GM19395 (cell line): ENCODE results near the gene FOXL1.

Experiments used
- ATAC-seq: cut with Tn5 transposase; IDR thresholded peaks from one replicate; pipeline ENCODE4 v1.9.1; 2021; ENCODE audit warnings: mild to moderate bottlenecking, moderate library complexity; ENCODE audit not compliant: unreplicated experiment

The FOXL1 gene

DNA sequence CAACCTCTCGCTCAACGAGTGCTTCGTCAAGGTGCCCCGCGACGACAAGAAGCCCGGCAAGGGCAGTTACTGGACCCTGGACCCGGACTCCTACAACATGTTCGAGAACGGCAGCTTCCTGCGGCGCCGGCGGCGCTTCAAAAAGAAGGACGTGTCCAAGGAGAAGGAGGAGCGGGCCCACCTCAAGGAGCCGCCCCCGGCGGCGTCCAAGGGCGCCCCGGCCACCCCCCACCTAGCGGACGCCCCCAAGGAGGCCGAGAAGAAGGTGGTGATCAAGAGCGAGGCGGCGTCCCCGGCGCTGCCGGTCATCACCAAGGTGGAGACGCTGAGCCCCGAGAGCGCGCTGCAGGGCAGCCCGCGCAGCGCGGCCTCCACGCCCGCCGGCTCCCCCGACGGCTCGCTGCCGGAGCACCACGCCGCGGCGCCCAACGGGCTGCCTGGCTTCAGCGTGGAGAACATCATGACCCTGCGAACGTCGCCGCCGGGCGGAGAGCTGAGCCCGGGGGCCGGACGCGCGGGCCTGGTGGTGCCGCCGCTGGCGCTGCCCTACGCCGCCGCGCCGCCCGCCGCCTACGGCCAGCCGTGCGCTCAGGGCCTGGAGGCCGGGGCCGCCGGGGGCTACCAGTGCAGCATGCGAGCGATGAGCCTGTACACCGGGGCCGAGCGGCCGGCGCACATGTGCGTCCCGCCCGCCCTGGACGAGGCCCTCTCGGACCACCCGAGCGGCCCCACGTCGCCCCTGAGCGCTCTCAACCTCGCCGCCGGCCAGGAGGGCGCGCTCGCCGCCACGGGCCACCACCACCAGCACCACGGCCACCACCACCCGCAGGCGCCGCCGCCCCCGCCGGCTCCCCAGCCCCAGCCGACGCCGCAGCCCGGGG lies 10.4 kb upstream of the FOXL1 start:
- ATAC-seq = no peak

DNA sequence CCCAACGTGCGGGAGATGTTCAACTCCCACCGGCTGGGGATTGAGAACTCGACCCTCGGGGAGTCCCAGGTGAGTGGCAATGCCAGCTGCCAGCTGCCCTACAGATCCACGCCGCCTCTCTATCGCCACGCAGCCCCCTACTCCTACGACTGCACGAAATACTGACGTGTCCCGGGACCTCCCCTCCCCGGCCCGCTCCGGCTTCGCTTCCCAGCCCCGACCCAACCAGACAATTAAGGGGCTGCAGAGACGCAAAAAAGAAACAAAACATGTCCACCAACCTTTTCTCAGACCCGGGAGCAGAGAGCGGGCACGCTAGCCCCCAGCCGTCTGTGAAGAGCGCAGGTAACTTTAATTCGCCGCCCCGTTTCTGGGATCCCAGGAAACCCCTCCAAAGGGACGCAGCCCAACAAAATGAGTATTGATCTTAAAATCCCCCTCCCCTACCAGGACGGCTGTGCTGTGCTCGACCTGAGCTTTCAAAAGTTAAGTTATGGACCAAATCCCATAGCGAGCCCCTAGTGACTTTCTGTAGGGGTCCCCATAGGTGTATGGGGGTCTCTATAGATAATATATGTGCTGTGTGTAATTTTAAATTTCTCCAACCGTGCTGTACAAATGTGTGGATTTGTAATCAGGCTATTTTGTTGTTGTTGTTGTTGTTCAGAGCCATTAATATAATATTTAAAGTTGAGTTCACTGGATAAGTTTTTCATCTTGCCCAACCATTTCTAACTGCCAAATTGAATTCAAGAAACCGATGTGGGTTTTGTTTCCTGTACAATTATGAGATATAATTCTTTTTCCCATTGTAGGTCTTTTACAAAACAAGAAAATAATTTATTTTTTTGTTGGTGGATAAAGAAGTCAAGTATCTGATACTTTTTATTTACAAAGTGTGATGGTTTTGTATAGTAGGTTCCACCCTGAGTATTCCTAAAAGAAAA lies 9.4 kb upstream of the FOXL1 start:
- ATAC-seq = no peak

DNA sequence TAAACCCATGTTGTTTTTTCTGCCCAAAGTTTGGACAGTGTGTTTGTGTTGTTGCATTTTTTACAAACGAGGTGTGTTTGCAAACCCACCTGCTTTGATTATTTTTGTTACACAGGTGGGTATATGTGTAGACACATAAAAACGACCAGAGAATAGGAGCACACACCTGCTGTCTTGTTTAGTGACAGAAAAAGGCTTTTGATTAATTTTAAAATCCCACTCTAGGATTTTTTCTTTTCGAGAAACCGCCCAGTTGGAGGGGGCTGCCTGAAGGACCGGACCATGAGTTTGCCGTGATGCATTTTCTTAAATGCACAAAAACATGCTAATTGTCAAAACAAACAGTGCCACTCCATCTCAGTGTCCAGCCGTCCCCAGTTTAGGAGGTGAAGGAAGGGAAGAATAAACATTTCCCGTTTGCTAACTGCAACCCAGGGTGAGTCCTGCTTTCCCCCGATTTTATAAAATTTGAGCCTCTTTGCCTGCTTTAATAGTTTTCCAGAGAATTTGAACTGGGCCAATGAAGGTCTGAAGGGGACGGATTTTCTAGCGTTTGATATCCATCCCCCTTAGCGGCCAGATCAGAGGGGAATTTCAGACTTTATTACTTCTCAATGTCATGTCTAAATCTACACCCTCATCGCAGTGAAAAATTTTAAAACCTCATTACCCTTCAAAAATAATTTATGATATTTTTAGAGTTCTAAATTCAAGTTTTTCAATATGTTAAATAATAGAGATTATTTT lies 8.5 kb upstream of the FOXL1 start:
- no peak for ATAC-seq

DNA sequence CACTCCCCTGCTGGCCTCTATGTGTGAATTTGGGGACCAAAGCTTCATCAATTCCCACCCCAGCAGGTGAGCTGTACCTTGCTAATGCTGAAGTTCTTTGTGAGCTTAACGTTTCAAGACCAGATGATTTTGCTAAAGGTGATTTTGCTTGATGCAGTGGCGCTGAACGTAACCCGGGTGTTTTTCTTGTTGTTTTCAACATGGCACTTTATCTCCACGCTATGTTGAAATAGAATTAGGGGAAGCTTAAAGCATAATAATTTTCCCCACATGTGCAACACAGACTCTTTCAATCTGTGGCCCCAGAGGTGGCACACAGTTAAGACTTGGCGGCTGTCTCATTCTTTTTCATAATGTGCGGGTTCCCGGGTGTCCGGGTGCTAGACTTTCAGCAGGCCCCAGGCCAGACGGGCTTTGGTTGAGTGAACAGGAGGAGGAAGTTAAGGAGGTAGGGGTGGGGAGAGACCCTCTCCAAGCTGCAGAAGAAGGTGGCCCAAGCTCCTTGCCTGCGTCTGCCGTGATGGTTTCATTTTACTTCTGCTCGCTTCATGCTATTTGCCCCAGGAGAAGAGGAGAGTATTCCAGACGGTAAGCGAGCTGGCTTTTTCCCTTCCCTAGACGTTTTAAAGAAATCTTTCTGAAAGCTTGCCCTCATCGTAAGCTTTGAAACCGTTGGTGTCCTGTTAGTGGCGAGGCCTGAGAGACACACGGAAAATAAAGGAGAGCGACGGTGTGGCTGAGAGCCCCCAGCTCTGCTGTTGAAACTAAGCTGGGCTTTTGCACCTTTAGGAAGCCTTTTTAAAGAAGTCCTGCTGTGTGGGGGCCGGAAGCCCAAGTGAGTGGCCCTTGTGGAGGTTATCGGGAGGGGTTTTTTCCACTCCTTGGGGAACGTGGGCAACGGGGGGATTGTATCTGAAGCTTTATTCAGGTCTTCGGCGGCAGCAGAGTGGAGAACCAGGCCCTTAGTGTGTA lies 7.5 kb upstream of the FOXL1 start:
- no peak for ATAC-seq

DNA sequence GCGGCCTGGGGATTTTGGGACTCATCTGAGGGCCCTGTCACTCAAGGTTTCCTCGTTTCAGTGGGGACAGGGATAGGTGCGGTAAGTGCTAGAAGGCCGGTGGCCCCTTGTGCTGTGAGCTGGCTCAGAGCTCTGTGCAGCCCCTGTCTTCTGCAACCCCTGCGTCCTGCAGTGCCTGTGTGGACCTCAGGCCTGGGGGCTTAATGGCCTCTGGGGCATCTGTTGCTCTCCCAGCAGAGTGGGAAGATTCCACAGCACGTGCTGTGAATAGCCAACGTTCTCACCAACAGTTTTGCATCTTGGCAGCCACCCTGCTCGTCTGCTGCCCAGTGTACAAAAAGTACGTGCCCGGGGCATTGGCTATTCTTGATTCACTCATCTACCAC lies 6.8 kb upstream of the FOXL1 start:
- no peak for ATAC-seq

DNA sequence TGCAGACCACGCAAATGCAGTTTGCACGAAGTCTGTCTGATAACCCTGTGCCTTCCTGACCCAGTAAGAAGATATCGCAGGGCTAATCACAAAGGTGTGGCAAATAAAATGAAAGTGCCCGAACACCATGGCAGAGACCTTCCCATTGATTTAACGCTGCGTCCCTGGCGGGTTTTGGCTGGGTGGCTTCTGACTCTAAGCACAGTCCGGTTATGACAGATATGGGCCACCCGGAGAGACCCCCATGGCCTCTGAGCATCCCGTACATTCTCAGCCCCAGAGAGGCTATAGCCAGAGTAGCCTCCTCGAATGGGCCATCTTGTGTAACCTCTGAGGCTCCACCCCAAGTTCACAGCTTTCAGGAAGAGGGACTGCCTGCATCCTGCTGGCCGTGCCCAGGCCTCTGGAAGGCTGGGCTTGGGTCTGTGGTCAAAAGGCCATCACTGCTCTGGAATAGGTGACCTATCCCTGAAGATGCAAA lies 6.3 kb upstream of the FOXL1 start:
- no peak for ATAC-seq

DNA sequence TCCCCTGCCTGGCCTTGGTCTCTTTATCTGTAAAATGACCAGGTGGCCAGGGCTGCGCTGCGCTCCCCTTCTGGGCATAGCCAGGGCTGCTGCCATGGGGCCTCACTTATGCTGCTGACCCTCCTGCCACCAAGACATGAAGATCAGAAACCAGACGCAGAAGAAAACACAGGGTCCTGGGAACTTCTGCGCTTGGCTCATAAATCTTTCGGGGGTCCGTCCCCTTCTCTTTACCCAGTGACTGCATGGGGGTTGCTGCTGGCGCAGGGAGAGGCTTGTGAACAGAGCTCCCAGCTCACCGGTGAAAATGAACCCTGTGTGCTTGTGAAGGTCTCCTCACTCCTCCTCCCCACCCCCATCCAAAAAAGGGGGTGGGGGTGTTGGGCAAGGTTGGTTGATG lies 5.7 kb upstream of the FOXL1 start:
- ATAC-seq = no peak

DNA sequence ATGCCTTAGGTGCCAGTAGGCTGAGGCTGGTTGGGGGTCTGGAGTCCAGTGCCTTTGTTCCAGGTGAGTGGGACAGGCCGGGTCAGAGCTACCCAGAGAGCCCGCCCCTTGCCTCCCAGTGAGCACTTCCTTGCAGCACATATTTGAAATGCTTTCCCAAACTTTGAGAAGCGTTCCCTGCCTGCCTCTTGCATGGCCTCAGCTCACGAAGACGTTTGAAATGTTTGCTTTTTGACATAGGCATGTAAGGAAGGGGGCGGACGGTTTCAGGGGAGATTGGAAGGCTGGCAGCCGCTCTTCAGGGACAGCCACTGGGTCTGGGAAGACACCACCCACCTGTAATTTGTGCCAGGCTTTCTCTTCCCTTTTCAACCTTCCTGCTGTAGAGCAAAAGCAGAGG lies 5.1 kb upstream of the FOXL1 start:
- no peak for ATAC-seq

DNA sequence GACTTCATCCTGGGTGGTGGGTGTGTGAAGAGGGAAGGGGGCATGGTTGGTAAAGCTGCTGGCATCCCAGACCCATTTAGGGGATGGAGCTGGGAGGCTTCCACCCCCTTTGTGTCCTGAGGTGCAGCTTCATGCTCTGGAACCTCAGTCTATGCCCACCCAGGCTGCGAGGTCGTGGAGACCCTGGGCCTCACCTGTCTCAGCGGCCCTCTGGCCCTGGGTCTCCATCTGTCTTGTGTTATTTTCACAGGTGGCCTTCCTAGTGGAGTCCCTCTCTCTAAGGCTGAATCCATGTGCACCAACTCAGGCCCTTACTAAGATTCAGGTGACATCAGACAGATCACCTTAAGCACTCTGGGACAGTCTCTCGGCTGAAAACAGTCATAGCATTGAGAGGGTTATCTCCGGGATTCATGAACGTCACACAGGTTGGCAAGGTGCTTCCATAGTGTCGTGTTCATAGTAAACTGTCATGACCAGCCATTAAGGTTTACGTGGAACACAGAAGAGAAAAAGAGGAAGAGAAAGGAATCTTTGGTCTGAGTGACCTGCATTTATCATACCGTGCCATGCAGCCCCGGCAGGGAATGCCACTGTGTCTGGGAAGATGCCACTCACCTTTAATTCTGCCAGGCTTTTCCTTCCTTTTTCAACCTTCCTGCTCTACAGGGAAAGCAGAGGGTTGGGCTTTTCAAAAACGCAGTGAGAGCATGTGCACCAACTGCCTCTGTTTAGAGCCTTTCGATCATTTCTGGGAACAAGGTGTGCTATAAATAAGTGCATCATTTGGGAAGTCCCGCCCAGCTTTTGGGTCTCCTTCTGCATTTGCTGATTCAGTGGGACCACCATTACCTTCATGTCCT lies 4.5 kb upstream of the FOXL1 start:
- ATAC-seq = no peak

DNA sequence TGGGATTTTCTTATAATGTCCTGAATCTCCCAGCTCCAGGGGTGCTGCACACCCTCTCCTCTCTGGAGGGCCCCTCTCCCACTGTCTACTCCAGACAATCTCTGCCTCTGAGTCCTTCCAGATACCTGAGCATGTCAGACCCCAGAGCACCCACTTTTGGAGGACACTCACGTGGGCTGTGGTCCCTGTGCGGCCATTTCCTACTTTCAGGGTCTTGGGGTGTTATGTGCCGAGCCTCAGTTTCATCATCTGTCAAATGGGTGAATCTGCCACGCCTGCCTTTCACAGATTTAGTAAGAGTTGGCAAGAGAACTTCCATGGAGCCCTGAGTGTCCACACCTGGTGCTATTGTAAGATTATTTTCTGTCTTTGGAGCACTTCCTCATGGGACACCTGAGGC lies 3.7 kb upstream of the FOXL1 start:
- ATAC-seq = no peak

DNA sequence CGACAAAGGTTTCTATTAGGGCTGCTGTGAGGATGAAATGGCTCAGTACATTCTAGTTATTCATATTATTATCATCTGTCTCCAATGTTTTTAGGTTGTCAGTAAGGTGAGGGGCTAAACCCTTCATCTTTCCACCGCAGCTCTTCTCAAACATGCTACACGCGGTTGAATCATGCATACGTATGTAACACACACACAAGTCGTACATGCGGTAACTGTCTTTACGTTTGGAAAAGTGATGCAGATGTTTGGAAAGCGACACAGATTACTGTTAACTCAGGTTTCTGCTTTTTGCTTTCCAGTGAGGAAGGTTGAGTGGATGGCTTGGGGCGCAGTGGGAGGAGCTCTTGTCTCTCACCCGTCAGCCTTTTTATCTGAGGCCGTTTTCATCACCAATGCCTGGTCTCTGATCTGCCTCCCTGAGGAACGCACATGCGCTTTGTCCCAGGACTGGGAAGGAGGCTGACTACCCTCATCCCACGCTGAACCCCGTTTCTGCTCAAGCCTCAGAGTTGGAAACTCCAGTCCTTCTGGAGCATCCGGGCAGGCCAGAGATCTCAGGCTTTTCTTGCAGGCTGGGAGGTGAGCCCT lies 3.2 kb upstream of the FOXL1 start:
- no peak for ATAC-seq

DNA sequence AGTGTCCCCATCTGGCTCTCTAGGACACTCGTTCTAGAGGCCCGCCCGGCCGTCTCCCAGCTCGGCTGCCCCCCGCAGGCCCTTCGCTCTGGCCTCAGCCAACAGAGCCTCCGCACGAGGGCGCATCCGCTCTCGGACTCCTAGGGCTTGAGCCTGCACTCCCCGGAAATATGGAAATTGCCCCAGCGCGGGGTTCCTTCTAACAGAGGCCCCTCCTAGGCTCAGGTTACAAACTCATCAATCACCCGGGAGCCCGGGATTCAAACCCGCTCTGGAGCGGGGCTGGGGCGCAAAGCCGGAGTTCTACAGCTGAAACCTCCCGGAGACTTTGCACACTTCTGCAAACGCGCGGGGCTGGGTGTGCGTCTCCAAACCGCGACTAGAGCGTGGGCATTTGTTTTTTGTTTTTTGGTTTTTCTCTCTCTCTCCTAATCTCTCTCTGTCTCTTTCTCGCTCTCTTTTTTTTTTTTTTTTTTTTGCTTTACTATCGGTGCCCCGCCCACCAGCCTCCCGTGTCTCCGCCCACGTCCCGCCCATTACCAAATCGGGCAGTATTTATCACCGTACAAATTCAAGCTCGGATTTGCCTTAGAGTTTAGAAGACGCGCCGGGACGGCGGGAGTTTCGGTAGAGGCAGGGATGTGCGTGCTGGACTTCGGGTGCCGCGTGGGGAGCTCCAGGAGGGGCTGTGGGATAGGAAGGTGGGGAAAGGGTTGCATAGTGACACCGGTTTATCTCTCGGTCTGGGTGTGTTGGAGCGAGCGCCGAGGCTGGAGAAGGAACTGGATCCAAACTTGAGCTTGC lies 2.4 kb upstream of the FOXL1 start:
- no peak for ATAC-seq

DNA sequence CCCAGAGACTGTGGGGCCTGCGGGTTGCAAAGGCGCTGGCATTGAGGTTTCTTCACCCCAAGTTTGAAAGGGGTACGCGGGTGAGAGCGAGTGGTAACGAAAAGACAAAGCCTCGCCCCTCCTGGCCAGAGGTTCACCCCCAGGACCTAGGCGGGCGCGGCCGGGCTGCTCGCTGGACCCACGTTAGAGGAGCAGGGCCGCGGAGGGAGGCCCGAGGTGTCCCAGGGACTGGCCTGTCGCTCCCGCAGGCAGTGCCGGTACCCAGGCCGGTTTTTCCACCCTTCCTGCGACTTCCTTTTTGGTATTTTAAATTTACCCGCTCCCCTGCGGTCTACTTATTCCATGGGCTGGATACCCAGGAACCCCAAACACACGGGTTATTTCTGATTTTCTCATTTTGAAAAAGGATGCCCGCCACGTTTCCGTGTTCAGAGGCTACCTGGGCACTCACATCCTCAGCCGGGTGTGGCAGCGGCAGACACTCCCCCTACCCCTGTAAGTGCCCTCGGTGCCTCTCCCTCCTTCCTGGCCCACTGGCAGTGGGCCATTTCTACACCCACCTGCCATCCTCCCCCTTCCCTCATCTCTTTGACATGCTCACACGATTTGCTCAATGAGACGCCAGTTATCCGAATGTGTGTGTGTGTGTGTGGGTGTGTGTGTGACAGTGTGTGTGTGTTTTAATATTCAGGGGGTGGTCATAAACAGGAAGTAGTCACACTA lies 1.6 kb upstream of the FOXL1 start:
- no peak for ATAC-seq

DNA sequence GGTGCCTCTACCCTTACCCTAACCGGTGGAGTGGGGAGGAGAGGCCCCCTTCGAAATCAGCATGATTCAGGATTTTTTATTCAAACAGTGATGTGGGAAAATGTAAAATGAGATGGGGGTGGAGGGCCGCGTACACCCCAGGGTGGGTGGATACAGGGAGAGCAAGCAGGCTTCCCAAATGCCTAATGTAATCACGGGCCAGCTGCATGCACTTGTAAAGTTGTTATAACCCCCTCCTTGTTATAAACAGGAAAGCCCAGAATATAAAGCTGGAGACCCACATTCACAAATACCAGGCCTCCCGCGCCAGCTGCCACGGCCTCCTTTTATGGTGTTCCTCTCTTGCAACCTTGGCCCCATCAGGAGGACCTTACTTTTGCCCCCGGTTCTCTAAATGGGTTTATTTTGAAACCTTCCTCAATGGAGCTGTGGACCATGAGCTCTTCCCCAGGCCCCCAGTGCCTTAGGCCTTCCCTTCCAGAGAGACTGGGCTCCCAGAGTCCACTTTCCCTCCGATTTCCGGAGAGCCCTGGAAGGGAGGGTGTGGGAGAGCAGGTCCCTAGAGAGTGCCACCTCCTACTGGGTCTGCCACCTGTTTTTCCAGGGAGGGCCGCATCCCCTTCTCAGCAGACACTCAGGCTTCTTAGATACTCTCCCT lies 906 bp upstream of the FOXL1 start:
- ATAC-seq = no peak

DNA sequence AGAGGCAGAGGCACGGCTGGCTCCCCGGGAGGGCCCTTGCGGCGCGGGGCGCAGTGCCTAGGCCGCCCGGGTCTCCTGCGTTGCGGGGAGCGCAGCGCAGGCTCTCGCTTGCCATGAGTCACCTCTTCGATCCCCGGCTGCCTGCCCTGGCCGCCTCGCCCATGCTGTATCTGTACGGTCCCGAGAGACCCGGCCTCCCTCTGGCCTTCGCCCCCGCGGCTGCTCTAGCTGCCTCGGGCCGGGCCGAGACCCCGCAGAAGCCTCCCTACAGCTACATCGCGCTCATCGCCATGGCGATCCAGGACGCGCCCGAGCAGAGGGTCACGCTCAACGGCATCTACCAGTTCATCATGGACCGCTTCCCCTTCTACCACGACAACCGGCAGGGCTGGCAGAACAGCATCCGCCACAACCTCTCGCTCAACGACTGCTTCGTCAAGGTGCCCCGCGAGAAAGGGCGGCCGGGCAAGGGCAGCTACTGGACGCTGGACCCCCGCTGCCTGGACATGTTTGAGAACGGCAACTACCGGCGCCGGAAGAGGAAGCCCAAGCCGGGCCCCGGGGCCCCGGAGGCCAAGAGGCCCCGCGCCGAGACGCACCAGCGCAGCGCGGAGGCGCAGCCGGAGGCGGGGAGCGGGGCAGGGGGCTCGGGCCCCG lies 390 bp downstream of the FOXL1 start:
- ATAC-seq = no peak
